GM21723 (cell line): ENCODE data around the gene INO80E.
A peak's percentile ranks its signal among the peaks of the same experiment; 100 is the strongest.
"Not testable (repeated sequence)": the region's sequence is repeated elsewhere in the genome, so short reads cannot be mapped to it uniquely, and the experiment has no call there.

Source experiments
- ATAC-seq: cut with Tn5 transposase; IDR thresholded peaks from one replicate; pipeline ENCODE4 v1.9.1; 2021; ENCODE audit warnings: mild to moderate bottlenecking, moderate library complexity; ENCODE audit not compliant: unreplicated experiment

Gene INO80E

DNA sequence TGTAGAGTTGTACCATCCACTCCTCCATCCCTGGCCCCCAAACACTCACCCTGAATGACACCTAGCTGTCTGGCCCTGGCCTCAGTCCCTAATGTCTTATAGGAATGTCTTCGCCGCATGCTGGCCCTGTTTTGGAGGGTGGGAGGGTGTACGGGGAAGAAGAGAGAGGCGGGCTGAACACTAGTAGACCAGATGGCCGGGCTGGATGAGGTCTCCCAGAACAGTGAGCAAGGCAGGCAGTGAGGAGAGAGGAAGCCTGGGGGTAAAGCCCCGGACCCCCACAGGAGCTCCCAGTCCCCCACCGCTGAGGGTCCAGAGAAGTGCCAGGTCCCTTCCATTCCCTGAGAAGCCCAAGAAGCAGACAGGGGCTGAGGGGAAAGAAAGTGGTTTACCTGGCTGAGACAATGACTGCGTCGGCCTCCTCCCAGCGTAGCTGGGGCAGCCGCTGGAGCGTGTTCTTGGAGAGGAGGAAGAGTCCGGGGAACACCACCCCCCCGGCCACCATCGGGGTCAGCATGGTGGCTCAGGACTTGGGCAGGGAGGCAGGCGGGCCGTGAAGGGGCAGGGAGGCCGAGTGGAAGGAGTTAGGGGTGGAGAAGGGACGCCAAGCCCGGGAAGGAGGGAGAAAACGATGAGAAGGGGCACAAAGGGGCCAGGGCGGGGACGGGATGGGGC, 34.1 kb downstream of the INO80E start:
- no peak for ATAC-seq

DNA sequence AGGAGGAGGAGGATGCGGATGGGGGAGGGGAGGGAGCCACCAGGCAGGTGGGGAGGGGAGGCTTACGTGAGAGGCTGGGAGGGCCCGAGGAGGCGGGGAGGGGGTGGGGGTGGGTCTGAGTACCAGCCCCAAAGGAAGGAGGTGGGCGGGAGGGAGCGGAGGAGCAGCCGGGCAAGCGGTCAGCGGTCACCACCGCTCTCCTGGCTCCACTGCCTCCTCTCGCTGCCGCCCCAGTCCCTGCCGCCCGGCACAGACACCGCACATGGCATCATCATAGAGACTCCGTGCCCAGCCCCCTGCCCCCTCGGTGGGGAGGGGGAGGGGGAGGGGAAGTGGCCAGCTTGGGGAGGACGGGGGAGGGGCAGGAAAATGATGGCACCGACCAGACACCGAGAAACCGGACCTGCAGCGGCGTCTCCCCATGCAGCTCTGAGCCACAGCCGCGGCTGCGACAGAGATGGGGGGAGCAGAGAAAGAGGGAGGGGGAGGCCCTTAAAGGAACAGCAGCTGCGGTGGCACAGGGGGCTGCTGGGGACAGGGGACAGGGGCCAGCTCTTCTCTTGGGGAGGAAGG, 34.9 kb downstream of the INO80E start, which contains the start of gene TLCD3B:
Gene TLCD3B, minus strand, starts transcription at position 431 of the 573 bp plus-strand sequence. CDS start 744 bp downstream, outside the sequence.
- ATAC-seq: no peak

- no peak for ATAC-seq
Measured at GRCh38 chr16:30031477-30031918, 35.5 kb downstream of the INO80E start.

- no peak for ATAC-seq
Measured at GRCh38 chr16:30032083-30032819, 36.2 kb downstream of the INO80E start.

GRCh38 chr16:30033270-30033669, 37.2 kb downstream of the INO80E start:
- no peak for ATAC-seq

- ATAC-seq: no peak
Measured at GRCh38 chr16:30040221-30040620, 44.2 kb downstream of the INO80E start.

- ATAC-seq: not testable (repeated sequence)
Measured at GRCh38 chr16:30040690-30041089, 44.6 kb downstream of the INO80E start.

DNA sequence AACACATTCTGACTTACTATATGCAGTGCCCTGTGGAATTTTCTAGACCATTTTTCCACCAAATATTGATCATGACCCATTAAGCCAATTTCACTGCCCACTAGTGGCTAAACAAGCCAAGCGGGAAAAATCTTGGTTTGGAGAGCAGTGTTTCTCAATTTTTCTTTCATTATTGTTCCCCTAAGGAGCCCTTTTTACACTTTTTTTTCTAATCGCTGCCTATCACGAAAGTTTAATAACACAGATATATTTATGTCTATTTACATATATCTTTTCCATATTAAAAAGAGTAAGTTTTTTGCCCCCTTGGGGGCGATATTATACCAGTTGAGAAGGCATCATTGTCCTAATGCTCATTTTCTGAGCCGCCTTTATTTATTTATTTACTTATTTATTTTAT, 45.8 kb downstream of the INO80E start:
- ATAC-seq: no peak

- no peak for ATAC-seq
Measured at GRCh38 chr16:30046178-30046577, 50.1 kb downstream of the INO80E start.

DNA sequence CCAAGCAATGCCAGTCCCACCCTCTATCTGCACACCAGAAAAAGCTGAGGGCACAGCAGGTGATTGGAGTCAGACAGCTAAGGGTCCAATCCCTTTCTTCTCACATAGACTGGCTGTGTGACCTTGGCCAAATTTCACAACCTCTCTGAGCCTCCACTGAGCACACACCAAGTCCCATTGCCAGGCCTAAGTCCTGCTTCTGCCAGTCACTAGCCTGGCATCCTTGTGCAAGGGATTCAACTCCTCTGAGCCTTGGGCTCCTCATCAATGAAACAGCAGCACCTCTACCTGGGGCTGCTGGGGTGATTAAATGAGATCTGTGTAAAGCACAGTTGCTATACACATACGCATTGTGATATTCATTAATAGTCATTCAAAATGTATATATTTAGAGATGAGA, 50.5 kb downstream of the INO80E start:
- no peak for ATAC-seq

DNA sequence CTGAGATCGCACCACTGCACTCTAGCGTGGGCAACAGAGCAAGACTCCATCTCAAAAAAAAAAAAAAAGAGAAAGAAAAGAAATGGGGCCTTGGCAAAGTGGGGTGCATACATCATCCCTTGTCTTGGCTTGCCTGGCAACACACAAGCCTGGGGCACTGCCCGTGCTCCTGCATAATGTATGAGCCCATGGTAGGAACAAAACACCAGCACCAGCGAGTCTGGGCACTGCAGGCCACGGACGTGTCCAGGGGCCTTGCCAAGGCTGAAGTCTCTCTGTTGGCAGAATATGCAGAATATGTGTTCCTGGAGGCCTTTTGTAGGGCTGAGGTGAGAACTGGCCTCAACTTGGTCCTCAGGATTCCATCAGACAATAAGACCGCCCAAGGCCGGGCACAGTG, 53.8 kb downstream of the INO80E start:
- no peak for ATAC-seq

DNA sequence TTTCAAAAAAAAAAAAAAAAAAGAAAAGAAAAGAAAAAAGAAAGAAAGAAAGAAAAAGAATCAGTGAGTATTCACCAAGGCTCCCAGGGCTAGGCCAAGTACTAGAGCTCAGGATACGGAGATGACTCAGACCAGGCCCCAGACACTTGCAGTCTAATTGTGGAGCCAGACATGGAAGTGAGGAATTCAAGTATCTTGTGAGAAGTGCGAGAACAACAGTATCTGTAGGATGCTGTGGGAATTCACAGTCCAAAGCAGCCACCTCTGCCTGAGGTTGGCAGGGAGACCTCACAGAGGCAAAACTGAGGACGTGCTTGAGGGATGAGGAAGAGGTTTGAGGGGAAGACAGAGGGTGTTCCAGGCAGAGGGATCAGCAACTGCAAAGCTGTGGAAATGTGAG, 55.5 kb downstream of the INO80E start:
- no peak for ATAC-seq

GRCh38 chr16:30052671-30053372, 56.8 kb downstream of the INO80E start:
- ATAC-seq: peak; percentile 67

GRCh38 chr16:30053376-30054015, 57.5 kb downstream of the INO80E start:
- ATAC-seq: peak; percentile 8

DNA sequence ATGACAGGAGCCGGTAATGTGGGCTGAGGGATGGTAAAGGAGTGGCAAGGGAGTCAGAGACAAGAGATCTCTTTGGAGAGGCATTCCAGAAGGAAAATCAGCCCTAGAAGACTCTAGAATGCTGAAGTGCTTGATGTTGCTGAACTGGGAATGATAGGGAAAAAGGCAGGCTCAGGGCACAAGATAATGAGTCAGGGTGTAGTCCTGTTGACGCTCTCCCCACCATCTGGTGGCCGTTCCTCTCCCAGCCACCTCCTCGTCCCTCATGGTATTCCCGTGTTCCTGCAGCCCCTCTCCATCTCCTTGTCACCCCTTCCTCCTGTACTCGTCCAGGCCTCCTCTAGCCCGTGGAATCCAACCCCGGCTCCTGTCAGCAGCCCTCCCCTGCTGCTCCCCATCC, 58.4 kb downstream of the INO80E start:
- ATAC-seq: no peak

DNA sequence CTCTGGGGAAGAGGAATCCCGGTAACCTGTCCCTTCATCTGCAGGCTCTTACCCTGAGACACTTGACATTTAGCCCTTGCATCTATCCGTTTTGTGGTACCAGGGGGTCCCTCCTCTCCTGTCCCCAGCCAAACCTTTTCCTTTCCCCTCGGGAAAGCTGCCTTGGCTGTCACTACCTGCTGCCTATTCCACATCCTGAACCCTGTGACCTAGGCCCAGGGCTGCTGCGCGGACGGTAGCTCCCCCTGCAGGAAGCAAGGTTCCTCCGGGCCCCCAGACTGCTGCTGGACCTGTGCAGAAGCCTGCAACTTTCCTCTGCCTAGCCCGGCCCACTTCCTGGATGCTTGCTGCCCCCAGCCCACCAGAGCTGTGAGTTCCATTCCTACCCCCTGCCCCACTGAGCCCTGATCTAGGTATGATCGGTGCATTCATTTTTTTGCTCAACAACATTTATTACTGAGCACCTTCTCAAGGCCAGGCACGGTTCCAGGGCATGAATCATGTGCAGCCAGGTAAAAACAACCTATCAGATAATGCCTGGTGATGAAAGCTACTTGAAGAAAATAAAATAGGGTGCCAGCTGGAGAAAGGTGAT, 59.0 kb downstream of the INO80E start:
- ATAC-seq: no peak
